Ectodermal cell (in vitro differentiated cells): ENCODE results near the gene TEN1.

Experiments
- H3K27ac ChIP-seq: 2 replicates; pipeline ENCODE4 v1.7.0; 2013; ENCODE audit warnings: mild to moderate bottlenecking, low read depth, low read length; ENCODE audit not compliant: insufficient read depth, poor library complexity, severe bottlenecking
- H3K27me3 ChIP-seq: 2 replicates; pipeline ENCODE4 v1.7.0; 2013; ENCODE audit warnings: mild to moderate bottlenecking, low read length; ENCODE audit not compliant: insufficient read depth, control insufficient read depth, poor library complexity, severe bottlenecking
- H3K36me3 ChIP-seq: one replicate; pipeline ENCODE4 v1.7.0; 2013; ENCODE audit warnings: low read length; ENCODE audit not compliant: control insufficient read depth, insufficient read depth
- H3K4me1 ChIP-seq: one replicate; pipeline ENCODE4 v1.7.0; 2013; ENCODE audit warnings: low read length; ENCODE audit not compliant: control insufficient read depth, insufficient read depth
- H3K4me3 ChIP-seq: 2 replicates; pipeline ENCODE4 v1.7.0; 2013; ENCODE audit warnings: low read depth, low read length, control low read depth; ENCODE audit not compliant: insufficient read depth
- H3K9me3 ChIP-seq: 2 replicates; pipeline ENCODE4 v1.7.0; 2013; ENCODE audit warnings: mild to moderate bottlenecking, low read length, moderate library complexity; ENCODE audit not compliant: control insufficient read depth
- WGBS, 2 experiments: methylation state at CpG; one replicate each; pipeline ENCODE4 v1.1.7; 2013; ENCODE audit warnings: missing lambda C conversion rate in 2 of 2; 5-methylcytosine and 5-hydroxymethylcytosine counted together

The TEN1 gene

GRCh38 chr17:76026714-76027158 is 47.7 kb downstream of the TEN1 start:
- H3K27me3 ChIP-seq: no peaks in the 10 kb centered on the region
- 87 to 89% methylated on average over 15 of the region's 15 CpGs for WGBS, 2 experiments
- no peaks in the 10 kb centered on the region for H3K9me3 ChIP-seq
- peaks cover 4% of the 10 kb centered on the region for H3K4me1 ChIP-seq
- H3K36me3 ChIP-seq: no peaks in the 10 kb centered on the region
- H3K27ac ChIP-seq: no peak overlapping the region
- H3K4me3 ChIP-seq: no peak overlapping the region

GRCh38 chr17:76027159-76027839 is 48.3 kb downstream of the TEN1 start, which contains the start of gene EVPL:
EVPL (minus strand) TSS chr17:76027306; CDS start chr17:76027198, 108 bp downstream.
- Histone ChIP-seq H3K36me3 (no peaks in the 10 kb centered on the region), H3K27ac (no peak within 1 kb of the TSS), H3K27me3 (no peaks in the 10 kb centered on the region), H3K4me1 (peaks cover 4% of the 10 kb centered on the region), H3K4me3 (no peak within 1 kb of the TSS), H3K9me3 (no peaks in the 10 kb centered on the region)
- 87 to 88% methylated on average over 24 of the region's 24 CpGs for WGBS, 2 experiments

GRCh38 chr17:76032073-76032779 is 53.2 kb downstream of the TEN1 start:
- H3K4me3 ChIP-seq: no peak overlapping the region
- peaks cover 13% of the 10 kb centered on the region for H3K4me1 ChIP-seq
- no peak overlapping the region for H3K27ac ChIP-seq
- H3K27me3 ChIP-seq: no peaks in the 10 kb centered on the region
- 94 to 95% methylated on average over 20 of the region's 20 CpGs for WGBS, 2 experiments
- no peaks in the 10 kb centered on the region for H3K9me3 ChIP-seq
- no peaks in the 10 kb centered on the region for H3K36me3 ChIP-seq

- WGBS, 2 experiments: 95 to 96% methylated on average over 4 to 5 of the region's 5 CpGs
Measured at GRCh38 chr17:76032780-76033108, 53.7 kb downstream of the TEN1 start.

GRCh38 chr17:76033139-76033538 is 54.1 kb downstream of the TEN1 start:
- H3K4me3 ChIP-seq: no peak overlapping the region
- WGBS, 2 experiments: 96 to 97% methylated on average over 6 of the region's 6 CpGs
- H3K27me3 ChIP-seq: no peaks in the 10 kb centered on the region

More at GRCh38 chr17:76032780-76033108, 53.7 kb downstream of the TEN1 start:
- Histone ChIP-seq H3K4me1 (peaks cover 14% of the 10 kb centered on the region), H3K27ac (no peak overlapping the region), H3K4me3 (no peak overlapping the region), H3K9me3 (no peaks in the 10 kb centered on the region), H3K36me3 (no peaks in the 10 kb centered on the region), H3K27me3 (no peaks in the 10 kb centered on the region)

GRCh38 chr17:76034428-76035350 is 55.6 kb downstream of the TEN1 start:
- Histone ChIP-seq H3K36me3 (peaks cover 17% of the 10 kb centered on the region), H3K4me1 (peaks cover 10% of the 10 kb centered on the region), H3K9me3 (no peaks in the 10 kb centered on the region), H3K4me3 (no peak overlapping the region), H3K27ac (no peak overlapping the region), H3K27me3 (no peaks in the 10 kb centered on the region)
- 93 to 94% methylated on average over 12 of the region's 13 CpGs for WGBS, 2 experiments

More at GRCh38 chr17:76033139-76033538, 54.1 kb downstream of the TEN1 start:
- no peak overlapping the region for H3K27ac ChIP-seq
- peaks cover 14% of the 10 kb centered on the region for H3K4me1 ChIP-seq
- H3K9me3 ChIP-seq: no peaks in the 10 kb centered on the region
- H3K36me3 ChIP-seq: peaks cover 2% of the 10 kb centered on the region

- Histone ChIP-seq H3K9me3 (no peaks in the 10 kb centered on the region), H3K4me1 (peaks cover 10% of the 10 kb centered on the region), H3K36me3 (peaks cover 34% of the 10 kb centered on the region), H3K27me3 (no peaks in the 10 kb centered on the region), H3K4me3 (no peak overlapping the region), H3K27ac (no peak overlapping the region)
- 64 to 65% methylated on average over 22 of the region's 22 CpGs for WGBS, 2 experiments
Measured at GRCh38 chr17:76036497-76037261, 57.6 kb downstream of the TEN1 start.

- H3K9me3 ChIP-seq: no peaks in the 10 kb centered on the region
- no peaks in the 10 kb centered on the region for H3K27me3 ChIP-seq
- WGBS, 2 experiments: 96% methylated on average over 3 of the region's 3 CpGs
- no peak overlapping the region for H3K27ac ChIP-seq
- peaks cover 10% of the 10 kb centered on the region for H3K4me1 ChIP-seq
- no peak overlapping the region for H3K4me3 ChIP-seq
- H3K36me3 ChIP-seq: peaks cover 36% of the 10 kb centered on the region
Measured at GRCh38 chr17:76038050-76038449, 59.0 kb downstream of the TEN1 start.

GRCh38 chr17:76039121-76039520 is 60.1 kb downstream of the TEN1 start:
- 88 to 94% methylated on average over 6 of the region's 6 CpGs for WGBS, 2 experiments
- H3K9me3 ChIP-seq: no peaks in the 10 kb centered on the region
- H3K27me3 ChIP-seq: no peaks in the 10 kb centered on the region
- no peak overlapping the region for H3K27ac ChIP-seq
- H3K36me3 ChIP-seq: peaks cover 46% of the 10 kb centered on the region
- H3K4me3 ChIP-seq: no peak overlapping the region
- H3K4me1 ChIP-seq: peaks cover 10% of the 10 kb centered on the region
